AG10803 (cell line): Measurements from ENCODE around the gene IZUMO4.

Experiments used
- DNase-seq: peaks from one replicate; pipeline ENCODE4 v3.0.0; 2010; ENCODE audit warnings: low read depth
- H3K4me3 ChIP-seq: 2 replicates; pipeline ENCODE4 v1.5.1; 2011; ENCODE audit warnings: mild to moderate bottlenecking, low read length, control low read depth
- TF ChIP-seq, protein P1 (sequence below): conservative IDR thresholded peaks from 2 replicates; pipeline ENCODE4 v1.5.1; 2011; ENCODE audit warnings: mild to moderate bottlenecking, low read length, control low read depth, inconsistent platforms

Gene IZUMO4

DNA sequence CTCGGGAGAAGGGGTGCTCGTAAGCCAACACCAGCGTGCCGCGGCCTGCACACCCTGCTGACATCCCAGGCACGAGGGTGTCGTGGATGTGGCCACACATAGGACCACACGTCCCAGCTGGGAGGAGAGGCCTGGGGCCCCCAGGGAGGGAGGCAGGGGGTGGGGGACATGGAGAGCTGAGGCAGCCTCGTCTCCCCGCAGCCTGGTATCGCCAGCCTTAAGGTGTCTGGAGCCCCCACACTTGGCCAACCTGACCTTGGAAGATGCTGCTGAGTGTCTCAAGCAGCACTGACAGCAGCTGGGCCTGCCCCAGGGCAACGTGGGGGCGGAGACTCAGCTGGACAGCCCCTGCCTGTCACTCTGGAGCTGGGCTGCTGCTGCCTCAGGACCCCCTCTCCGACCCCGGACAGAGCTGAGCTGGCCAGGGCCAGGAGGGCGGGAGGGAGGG lies 2.4 kb downstream of the IZUMO4 start:
- DNase-seq: no peak
- H3K4me3 ChIP-seq: no peak overlapping the region
- TF ChIP-seq, protein P1, sequence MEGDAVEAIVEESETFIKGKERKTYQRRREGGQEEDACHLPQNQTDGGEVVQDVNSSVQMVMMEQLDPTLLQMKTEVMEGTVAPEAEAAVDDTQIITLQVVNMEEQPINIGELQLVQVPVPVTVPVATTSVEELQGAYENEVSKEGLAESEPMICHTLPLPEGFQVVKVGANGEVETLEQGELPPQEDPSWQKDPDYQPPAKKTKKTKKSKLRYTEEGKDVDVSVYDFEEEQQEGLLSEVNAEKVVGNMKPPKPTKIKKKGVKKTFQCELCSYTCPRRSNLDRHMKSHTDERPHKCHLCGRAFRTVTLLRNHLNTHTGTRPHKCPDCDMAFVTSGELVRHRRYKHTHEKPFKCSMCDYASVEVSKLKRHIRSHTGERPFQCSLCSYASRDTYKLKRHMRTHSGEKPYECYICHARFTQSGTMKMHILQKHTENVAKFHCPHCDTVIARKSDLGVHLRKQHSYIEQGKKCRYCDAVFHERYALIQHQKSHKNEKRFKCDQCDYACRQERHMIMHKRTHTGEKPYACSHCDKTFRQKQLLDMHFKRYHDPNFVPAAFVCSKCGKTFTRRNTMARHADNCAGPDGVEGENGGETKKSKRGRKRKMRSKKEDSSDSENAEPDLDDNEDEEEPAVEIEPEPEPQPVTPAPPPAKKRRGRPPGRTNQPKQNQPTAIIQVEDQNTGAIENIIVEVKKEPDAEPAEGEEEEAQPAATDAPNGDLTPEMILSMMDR: no peak

DNA sequence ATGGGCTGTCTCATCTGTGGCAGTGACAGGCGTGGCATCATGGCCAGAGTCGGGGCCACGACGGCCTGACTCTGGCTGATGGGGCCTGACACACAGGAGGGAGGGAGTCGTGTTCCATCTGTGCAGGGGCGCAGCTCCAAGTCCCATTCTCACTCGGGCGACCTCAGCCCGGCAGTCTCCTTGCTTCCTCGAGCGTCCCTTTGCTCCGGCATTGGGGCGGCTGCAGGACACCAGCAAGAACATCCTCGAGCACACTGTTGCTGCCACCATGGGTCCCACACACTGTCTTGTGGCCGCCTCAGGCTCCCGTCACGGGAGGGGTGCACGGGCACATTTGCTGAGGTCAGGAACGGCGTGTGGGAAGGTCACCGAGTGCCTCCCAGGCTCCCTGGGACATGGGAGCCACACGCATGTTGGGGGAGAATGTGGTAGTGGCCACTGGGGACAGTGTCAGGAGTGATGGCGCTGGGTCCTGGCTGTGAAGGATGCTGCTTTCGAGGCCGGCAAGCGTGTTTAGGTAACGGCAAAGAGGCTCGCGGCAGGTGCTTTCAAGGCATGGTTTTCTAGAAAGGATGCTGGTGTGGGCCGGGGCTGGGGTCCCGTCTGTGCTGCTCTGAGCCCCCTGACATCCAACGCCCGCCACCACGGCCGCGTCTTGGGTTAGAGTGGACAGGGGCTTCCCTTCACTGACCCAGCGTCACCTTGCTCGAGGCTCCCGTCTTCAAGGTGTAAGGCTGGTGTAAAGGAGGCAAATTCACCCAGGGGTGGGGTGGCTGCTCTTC lies 3.4 kb downstream of the IZUMO4 start:
- DNase-seq: no peak
- TF ChIP-seq, protein P1: no peak
- no peak overlapping the region for H3K4me3 ChIP-seq

DNA sequence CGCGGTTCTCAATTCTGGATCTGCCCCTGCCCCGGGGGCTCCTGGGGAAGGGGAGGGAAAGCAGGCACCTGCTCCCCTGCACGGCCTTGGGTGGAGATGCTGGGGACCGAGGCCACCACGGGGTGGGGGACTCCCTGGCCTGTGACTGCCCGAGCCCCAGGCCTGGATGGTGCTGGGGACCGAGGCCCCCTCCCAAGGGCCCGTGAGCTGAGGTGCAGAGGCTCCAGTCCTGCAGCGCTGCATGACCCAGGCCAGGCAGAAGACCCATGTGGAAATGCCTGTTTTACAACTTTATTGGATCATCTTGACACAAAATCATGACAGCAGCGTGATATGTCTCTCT lies 4.0 kb downstream of the IZUMO4 start:
- DNase-seq: no peak
- no peak overlapping the region for H3K4me3 ChIP-seq
- TF ChIP-seq, protein P1: no peak

DNA sequence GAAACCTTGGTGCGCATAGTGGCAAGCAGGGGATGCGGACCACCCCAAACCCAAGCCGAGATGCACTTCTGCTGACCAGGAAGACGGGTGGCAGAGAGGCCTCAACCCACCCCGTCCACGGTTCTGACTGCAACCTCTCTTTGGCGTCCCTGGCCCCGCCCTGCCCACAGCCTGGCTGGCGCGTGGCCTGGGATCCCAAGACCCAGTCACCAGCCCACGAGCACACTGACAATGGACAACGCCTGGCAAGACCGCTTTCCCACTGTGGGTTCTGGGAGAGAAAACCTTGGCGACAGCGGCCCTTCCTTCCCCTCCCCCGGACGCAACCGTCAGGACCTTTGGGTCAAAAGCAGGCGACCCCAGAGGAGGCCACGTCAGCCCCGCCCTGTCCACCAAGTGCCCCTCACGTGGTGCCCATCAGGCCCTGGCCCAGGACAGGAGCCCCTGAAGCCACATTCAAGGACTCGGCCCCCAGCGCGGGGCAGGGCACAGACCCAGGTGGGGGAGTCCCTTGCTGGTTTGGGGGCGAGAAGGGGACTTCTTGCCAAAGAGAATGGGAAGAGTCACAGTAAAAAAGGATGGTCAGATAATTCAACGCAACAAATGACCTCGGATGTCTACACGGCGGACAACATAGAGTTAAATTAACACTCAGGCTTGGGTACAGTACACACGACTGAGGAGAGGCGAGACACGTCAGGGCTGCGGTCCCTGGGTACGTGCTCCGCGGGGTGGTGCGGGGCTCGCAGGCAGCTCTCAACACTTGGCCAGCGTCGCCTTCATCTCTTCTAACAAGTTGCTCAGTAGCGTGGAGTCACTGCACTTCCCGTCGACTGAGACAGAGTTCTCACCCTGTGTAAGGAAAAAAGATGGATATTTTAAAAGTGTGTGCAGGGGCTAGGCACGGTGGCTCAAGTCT lies 5.0 kb downstream of the IZUMO4 start:
- TF ChIP-seq, protein P1: no peak
- no peak overlapping the region for H3K4me3 ChIP-seq
- no peak for DNase-seq

DNA sequence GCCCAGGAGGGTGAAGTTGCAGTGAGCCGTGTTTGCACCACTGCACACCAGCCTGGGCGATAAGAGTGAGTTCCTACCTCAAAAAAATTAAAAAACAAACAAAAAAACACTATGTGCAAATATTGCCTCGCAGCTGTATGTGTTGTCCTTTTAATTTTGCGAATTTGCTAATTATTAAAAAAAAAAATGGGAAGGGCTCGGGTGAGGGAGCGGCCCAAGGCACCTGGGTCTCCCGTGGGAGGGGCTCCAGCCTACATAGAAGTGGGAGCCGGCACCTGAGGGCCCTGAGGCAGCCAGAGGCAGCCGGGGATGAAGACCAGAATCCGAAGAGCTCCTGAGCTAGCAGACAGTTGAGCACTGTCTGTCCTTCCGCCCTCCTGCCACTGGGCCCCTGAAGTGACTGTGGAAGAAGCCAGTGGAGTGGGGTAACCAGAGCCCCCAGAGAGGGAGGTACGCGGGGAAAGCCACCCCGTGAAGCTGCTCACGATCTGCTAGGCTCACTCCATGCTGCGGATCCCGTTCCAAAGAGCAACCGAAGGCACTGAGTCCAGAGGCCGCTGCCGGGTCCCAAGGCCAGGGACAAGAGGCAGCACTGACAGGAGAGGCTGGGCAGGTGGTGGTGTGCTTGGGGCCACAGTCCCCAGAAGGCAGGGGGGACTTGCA lies 6.5 kb downstream of the IZUMO4 start:
- no peak for DNase-seq
- H3K4me3 ChIP-seq: no peak overlapping the region
- TF ChIP-seq, protein P1: no peak

DNA sequence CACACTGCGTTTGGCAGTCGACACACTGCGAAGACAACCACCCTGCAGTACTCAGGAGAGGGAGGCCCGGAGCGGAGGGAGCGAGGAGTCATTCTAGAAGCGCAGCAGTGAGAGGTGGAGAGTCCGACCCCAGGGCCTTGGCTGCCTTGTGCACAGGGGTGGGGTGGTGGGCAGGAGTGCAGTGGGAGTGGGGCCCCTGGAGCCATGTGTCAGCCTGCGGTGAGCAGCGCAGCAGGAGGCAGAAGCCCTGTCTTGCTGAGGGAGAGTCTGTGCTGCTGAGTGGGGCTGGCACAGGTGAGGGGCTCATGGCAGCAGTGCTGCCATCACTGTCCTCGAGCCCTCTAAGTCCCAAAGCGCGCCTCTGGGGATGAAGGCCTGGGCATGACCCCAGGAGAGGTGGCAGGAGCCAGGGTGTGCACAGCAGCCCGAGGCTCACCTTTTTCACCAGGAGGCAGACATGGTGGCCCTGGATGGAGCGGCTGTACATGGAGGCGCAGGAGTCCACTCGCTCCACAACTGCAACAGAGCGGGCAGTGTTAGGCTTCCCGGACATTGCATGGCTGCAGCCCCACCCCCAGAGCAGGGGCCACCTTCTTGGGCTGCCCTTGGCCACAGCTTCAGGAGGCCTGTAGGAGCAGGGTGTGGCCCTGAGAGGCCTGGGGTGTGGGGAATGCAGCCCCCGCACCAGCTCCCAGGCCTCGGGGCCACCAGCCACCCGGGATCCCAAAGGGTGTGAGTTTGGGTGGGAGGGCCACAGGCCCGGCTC lies 11.7 kb downstream of the IZUMO4 start:
- no peak overlapping the region for H3K4me3 ChIP-seq
- TF ChIP-seq, protein P1: no peak
- DNase-seq: no peak
